Activated naive CD4-positive, alpha-beta T cell treated with anti-CD3 and anti-CD28 coated beads for 36 hours (primary cell): ENCODE results near the gene SNRNP70. TPM values are rescaled to one million over a fixed set of nuclear protein-coding genes. Genes with fewer than 3 reads are reported as not detected.
"Not testable (repeated sequence)": the region's sequence is repeated elsewhere in the genome, so short reads cannot be mapped to it uniquely, and the experiment has no call there.

ENCODE experiments used
- CTCF ChIA-PET: fragments of 350-600 bp; sonication (Branson Sonifier 250); formaldehyde crosslinking; loops from one replicate; lab custom pipeline; 2021; ENCODE audit warnings: antibody characterized with exemption; lab: Charles Lee
- DNase-seq: peaks from one replicate; pipeline ENCODE4 v3.0.0-alpha.2; 2020
- H3K27ac Mint-ChIP-seq: one replicate; pipeline ENCODE4 v1.8.0; 2021; ENCODE audit warnings: mild to moderate bottlenecking, mixed read lengths
- H3K27me3 Mint-ChIP-seq: one replicate; pipeline ENCODE4 v1.8.0; 2021; ENCODE audit warnings: low read depth, mixed read lengths
- H3K36me3 Mint-ChIP-seq: one replicate; pipeline ENCODE4 v1.8.0; 2021; ENCODE audit warnings: low read depth, mixed read lengths
- H3K4me1 Mint-ChIP-seq: one replicate; pipeline ENCODE4 v1.8.0; 2021; ENCODE audit warnings: low read depth, mixed read lengths
- H3K4me3 Mint-ChIP-seq: one replicate; pipeline ENCODE4 v1.8.0; 2021; ENCODE audit warnings: mild to moderate bottlenecking, moderate library complexity, mixed read lengths
- H3K9me3 Mint-ChIP-seq: one replicate; pipeline ENCODE4 v1.8.0; 2021; ENCODE audit warnings: mixed read lengths
- intact Hi-C: fragments of 100-400 bp; cut with micrococcal nuclease; formaldehyde crosslinking; loops from one replicate; pipeline ENCODE4 v1.15.1; 2023
- total RNA-seq, 2 experiments: library from RNA; stranded (reverse); gene quantifications; one replicate each; pipeline ENCODE4 v1.2.3, GENCODE V29; 2021

Gene SNRNP70
- total RNA-seq, 2 experiments from 2014 or later, result 163 to 166 TPM

GRCh38 chr19:49118565-49119410 lies 33.5 kb downstream of the SNRNP70 start, which contains the start of gene C19orf73:
C19orf73 (minus strand) TSS chr19:49119143; CDS start chr19:49119022, 121 bp downstream.
- peak within 1 kb of the TSS; percentile 83 for H3K4me3 Mint-ChIP-seq

GRCh38 chr19:49119411-49120324 lies 34.4 kb downstream of the SNRNP70 start, which contains the start of gene PPFIA3:
PPFIA3 (plus strand) TSS chr19:49119544; CDS start chr19:49127874, 8,330 bp downstream.
- peaks cover 7% of the 10 kb centered on the region for H3K27me3 Mint-ChIP-seq
- intact Hi-C loops, result loop anchor here (1.0 to 10.0 kb wide), 5 partner anchors 9 to 335 kb away; partner anchors contain the start of genes ALDH16A1, PIH1D1, PPP1R15A and SNRNP70
- CTCF ChIA-PET, result interaction anchor here (1.1 kb wide), 1 partner anchor 13 kb away, joined by 3 read pairs; no protein-coding TSS in a partner anchor
- H3K9me3 Mint-ChIP-seq, result no peaks in the 10 kb centered on the region
- H3K27ac Mint-ChIP-seq, result peak within 1 kb of the TSS; percentile 86
- no peak for DNase-seq
- H3K4me1 Mint-ChIP-seq, result peaks cover 29% of the 10 kb centered on the region
- peak within 1 kb of the TSS; percentile 83 for H3K4me3 Mint-ChIP-seq
- H3K36me3 Mint-ChIP-seq, result no peaks in the 10 kb centered on the region

More at GRCh38 chr19:49118565-49119410, 33.5 kb downstream of the SNRNP70 start, which contains the start of gene C19orf73:
- H3K27me3 Mint-ChIP-seq, result peaks cover 7% of the 10 kb centered on the region
- DNase-seq, result peak; percentile 95
- no peaks in the 10 kb centered on the region for H3K9me3 Mint-ChIP-seq
- CTCF ChIA-PET, result interaction anchor here (0.8 to 1.9 kb wide), 3 partner anchors 13 to 125 kb away, joined by 3 to 5 read pairs (median 4); partner anchors contain the start of genes GYS1 and RUVBL2
- H3K27ac Mint-ChIP-seq, result peak within 1 kb of the TSS; percentile 86
- intact Hi-C loops, result loop anchor here (1.0 to 10.0 kb wide), 5 partner anchors 10 to 336 kb away; partner anchors contain the start of genes ALDH16A1, PIH1D1, PPP1R15A and SNRNP70
- H3K36me3 Mint-ChIP-seq, result no peaks in the 10 kb centered on the region
- H3K4me1 Mint-ChIP-seq, result peaks cover 32% of the 10 kb centered on the region

- intact Hi-C loops, result no loop called here
- H3K27ac Mint-ChIP-seq, result no peak overlapping the region
- peaks cover 7% of the 10 kb centered on the region for H3K27me3 Mint-ChIP-seq
- CTCF ChIA-PET, result interaction anchor here (1.1 kb wide), 1 partner anchor 14 kb away, joined by 3 read pairs; no protein-coding TSS in a partner anchor
- H3K4me3 Mint-ChIP-seq, result peak overlapping the region; percentile 66
- no peaks in the 10 kb centered on the region for H3K36me3 Mint-ChIP-seq
- no peak for DNase-seq
- peaks cover 26% of the 10 kb centered on the region for H3K4me1 Mint-ChIP-seq
- no peaks in the 10 kb centered on the region for H3K9me3 Mint-ChIP-seq
Measured at GRCh38 chr19:49120325-49120683, 35.1 kb downstream of the SNRNP70 start.

GRCh38 chr19:49120868-49121267 lies 35.6 kb downstream of the SNRNP70 start:
- H3K36me3 Mint-ChIP-seq, result no peaks in the 10 kb centered on the region
- peak overlapping the region; percentile 66 for H3K4me3 Mint-ChIP-seq
- no peak overlapping the region for H3K27ac Mint-ChIP-seq
- intact Hi-C loops, result no loop called here
- H3K9me3 Mint-ChIP-seq, result no peaks in the 10 kb centered on the region
- H3K27me3 Mint-ChIP-seq, result peaks cover 7% of the 10 kb centered on the region
- CTCF ChIA-PET, result interaction anchor here (0.9 to 1.1 kb wide), 2 partner anchors 14 to 23 kb away, joined by 3 to 4 read pairs; no protein-coding TSS in a partner anchor
- DNase-seq, result no peak
- peaks cover 25% of the 10 kb centered on the region for H3K4me1 Mint-ChIP-seq

- H3K4me3 Mint-ChIP-seq, H3K27me3 Mint-ChIP-seq, DNase-seq, H3K36me3 Mint-ChIP-seq, H3K27ac Mint-ChIP-seq, H3K9me3 Mint-ChIP-seq, intact Hi-C loops: not testable (repeated sequence)
- H3K4me1 Mint-ChIP-seq, result peaks cover 25% of the 10 kb centered on the region
- CTCF ChIA-PET, result interaction anchor here (0.7 to 1.0 kb wide), 2 partner anchors 8 to 26 kb away, joined by 3 read pairs; no protein-coding TSS in a partner anchor
Measured at GRCh38 chr19:49121841-49122240, 36.6 kb downstream of the SNRNP70 start.

- H3K4me3 Mint-ChIP-seq, H3K9me3 Mint-ChIP-seq, H3K36me3 Mint-ChIP-seq, H3K27me3 Mint-ChIP-seq, H3K27ac Mint-ChIP-seq, DNase-seq, intact Hi-C loops: not testable (repeated sequence)
- CTCF ChIA-PET, result interaction anchor here (1.0 kb wide), 1 partner anchor 10 kb away, joined by 3 read pairs; no protein-coding TSS in a partner anchor
- peaks cover 19% of the 10 kb centered on the region for H3K4me1 Mint-ChIP-seq
Measured at GRCh38 chr19:49123285-49123684, 38.0 kb downstream of the SNRNP70 start.

- no peaks in the 10 kb centered on the region for H3K36me3 Mint-ChIP-seq
- no peak overlapping the region for H3K27ac Mint-ChIP-seq
- CTCF ChIA-PET, result interaction anchor here (1.3 kb wide), 1 partner anchor 27 kb away, joined by 4 read pairs; no protein-coding TSS in a partner anchor
- H3K4me1 Mint-ChIP-seq, result peaks cover 21% of the 10 kb centered on the region
- no peak for DNase-seq
- H3K4me3 Mint-ChIP-seq, result no peak overlapping the region
- H3K27me3 Mint-ChIP-seq, result peaks cover 7% of the 10 kb centered on the region
- intact Hi-C loops, result no loop called here
- H3K9me3 Mint-ChIP-seq, result no peaks in the 10 kb centered on the region
Measured at GRCh38 chr19:49125025-49125731, 39.9 kb downstream of the SNRNP70 start.

GRCh38 chr19:49126575-49126974 lies 41.3 kb downstream of the SNRNP70 start:
- Mint-ChIP-seq H3K27me3 (no peaks in the 10 kb centered on the region), H3K9me3 (no peaks in the 10 kb centered on the region), H3K4me3 (no peak overlapping the region), H3K4me1 (peaks cover 13% of the 10 kb centered on the region), H3K36me3 (no peaks in the 10 kb centered on the region), H3K27ac (no peak overlapping the region)
- CTCF ChIA-PET, result interaction anchor here (0.6 kb wide), 1 partner anchor 105 kb away, joined by 5 read pairs; no protein-coding TSS in a partner anchor
- no peak for DNase-seq
- intact Hi-C loops, result no loop called here

GRCh38 chr19:49127225-49127624 lies 42.0 kb downstream of the SNRNP70 start:
- H3K4me1 Mint-ChIP-seq, result peaks cover 13% of the 10 kb centered on the region
- intact Hi-C loops, H3K36me3 Mint-ChIP-seq, H3K9me3 Mint-ChIP-seq, H3K27ac Mint-ChIP-seq, H3K27me3 Mint-ChIP-seq, H3K4me3 Mint-ChIP-seq, DNase-seq: not testable (repeated sequence)
- CTCF ChIA-PET, result interaction anchor here (0.6 to 1.5 kb wide), 5 partner anchors 14 to 350 kb away, joined by 3 read pairs; partner anchors contain the start of gene CGB7

- peak overlapping the region; percentile 74 for H3K27ac Mint-ChIP-seq
Measured at GRCh38 chr19:49127674-49128544, 42.7 kb downstream of the SNRNP70 start.

More at GRCh38 chr19:49127674-49128544, 42.7 kb downstream of the SNRNP70 start:
- Mint-ChIP-seq H3K36me3 (no peaks in the 10 kb centered on the region), H3K27me3 (no peaks in the 10 kb centered on the region), H3K4me3 (peak overlapping the region; percentile 94), H3K4me1 (peaks cover 17% of the 10 kb centered on the region), H3K9me3 (no peaks in the 10 kb centered on the region)
- DNase-seq, result peak; percentile 98
- CTCF ChIA-PET, result interaction anchor here (0.5 to 1.5 kb wide), 8 partner anchors 11 to 350 kb away, joined by 3 to 4 read pairs (median 3); partner anchors contain the start of genes CGB7, GYS1 and RUVBL2
- intact Hi-C loops, result loop anchor here (1.0 kb wide), 2 partner anchors 9 to 43 kb away; partner anchors contain the start of genes C19orf73, PPFIA3 and SNRNP70
